ENCODE results near the gene GSC2. TPM values are rescaled to one million over a fixed set of nuclear protein-coding genes. Genes with fewer than 3 reads are reported as not detected.

GSC2 gene
- total and polyA plus RNA-seq, 12 donors, result not detected

DNA sequence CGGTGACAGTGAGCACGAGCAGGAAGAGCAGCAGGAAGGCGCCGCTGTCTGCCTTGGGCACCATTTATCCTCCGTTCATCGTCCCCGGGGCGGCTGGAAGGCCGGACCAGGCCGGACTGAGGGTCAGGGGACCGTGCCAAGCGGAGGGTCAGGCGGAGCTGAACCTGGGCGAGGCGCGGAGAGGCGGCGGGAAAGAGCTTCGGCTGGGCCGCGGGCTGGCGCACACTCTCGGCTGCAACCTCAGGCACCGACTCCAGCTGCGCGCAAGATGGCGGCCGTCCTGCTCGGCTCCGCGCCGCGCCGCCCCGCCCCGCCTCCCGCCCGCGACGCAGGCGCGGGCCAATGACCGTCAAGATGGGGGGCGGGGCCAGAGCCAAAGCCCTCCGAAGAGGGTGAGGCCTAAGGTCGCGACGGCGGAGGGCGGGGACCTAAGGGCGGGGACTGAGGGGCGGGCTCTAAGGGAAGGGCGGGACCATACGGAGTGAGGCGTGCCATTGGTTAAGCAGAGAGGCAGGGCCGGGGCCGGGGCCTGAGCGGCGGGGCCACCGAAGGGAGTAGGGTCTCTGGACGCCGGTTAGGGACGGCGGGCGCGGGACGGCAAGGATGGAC is 27.8 kb downstream of the GSC2 start, which contains the start of gene DGCR2:
Gene DGCR2 (minus strand): TSS at position 270 of the 609 bp plus-strand sequence. CDS start 206 bp downstream, at position 64.
- Histone ChIP-seq H3K4me1 (peaks cover 32 to 51% (median 46%) of the 10 kb centered on the region in 9 donors), H3K4me3 (peak within 1 kb of the TSS; percentile 62 to 98 (median 88)), H3K27ac (peak within 1 kb of the TSS; percentile 88 to 96 (median 94)), H3K9me3 (no peaks in the 10 kb centered on the region), H3K36me3 (peaks cover 0 to 10% (median 0%) of the 10 kb centered on the region in 9 donors), H3K27me3 (no peaks in the 10 kb centered on the region)
- 0 to 1% methylated on average over 62 to 67 of the region's 67 CpGs for WGBS, 2 donors
- intact Hi-C loops (cut with DNase I), result loop anchor here in 3 of 10 donors (1.0 to 2.0 kb wide), 2 partner anchors 22 to 23 kb away; partner anchors contain the start of gene ESS2 (in 3 of the 3)
- DNase-seq (peak; percentile 97 to 98), ATAC-seq (peak; percentile 97 to 99 (median 98))
- TF ChIP-seq, protein P1, sequence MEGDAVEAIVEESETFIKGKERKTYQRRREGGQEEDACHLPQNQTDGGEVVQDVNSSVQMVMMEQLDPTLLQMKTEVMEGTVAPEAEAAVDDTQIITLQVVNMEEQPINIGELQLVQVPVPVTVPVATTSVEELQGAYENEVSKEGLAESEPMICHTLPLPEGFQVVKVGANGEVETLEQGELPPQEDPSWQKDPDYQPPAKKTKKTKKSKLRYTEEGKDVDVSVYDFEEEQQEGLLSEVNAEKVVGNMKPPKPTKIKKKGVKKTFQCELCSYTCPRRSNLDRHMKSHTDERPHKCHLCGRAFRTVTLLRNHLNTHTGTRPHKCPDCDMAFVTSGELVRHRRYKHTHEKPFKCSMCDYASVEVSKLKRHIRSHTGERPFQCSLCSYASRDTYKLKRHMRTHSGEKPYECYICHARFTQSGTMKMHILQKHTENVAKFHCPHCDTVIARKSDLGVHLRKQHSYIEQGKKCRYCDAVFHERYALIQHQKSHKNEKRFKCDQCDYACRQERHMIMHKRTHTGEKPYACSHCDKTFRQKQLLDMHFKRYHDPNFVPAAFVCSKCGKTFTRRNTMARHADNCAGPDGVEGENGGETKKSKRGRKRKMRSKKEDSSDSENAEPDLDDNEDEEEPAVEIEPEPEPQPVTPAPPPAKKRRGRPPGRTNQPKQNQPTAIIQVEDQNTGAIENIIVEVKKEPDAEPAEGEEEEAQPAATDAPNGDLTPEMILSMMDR (IDR thresholded peaks at IDR 0.05), result peak in 1 of 9 donors; percentile 4

DNA sequence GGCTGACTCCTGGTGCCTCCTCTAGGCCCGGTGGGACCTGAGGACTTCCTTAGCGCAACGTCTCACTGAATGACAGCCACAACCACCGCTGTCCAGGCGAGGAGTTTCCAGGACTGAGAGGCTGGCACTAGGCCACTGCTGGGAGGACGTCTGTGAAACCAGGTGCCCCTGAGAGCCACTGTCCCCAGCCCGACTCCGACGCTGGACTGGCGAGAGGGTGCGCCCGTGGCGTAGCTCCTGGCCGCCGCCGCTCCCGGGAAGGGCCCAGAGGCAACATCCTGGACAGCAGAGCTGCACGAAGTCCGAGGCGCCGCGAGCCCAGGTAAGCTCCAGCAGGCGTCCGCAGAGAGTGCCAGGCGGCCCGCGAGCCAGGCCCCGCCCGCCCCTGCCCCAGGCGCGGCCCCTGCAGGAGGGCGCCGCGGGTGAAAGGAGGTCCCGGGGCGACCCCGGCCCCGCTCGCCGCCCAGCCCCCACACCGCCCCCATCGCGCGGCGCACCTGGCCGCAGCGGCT is 28.4 kb downstream of the GSC2 start:
- H3K4me3 ChIP-seq, result peak overlapping the region; percentile 62 to 98 (median 88)
- peak; percentile 21 to 60 (median 36) for ATAC-seq
- 0 to 1% methylated on average over 47 of the region's 47 CpGs for WGBS, 2 donors
- no peaks in the 10 kb centered on the region for H3K9me3 ChIP-seq
- H3K36me3 ChIP-seq, result peaks cover 0 to 10% (median 0%) of the 10 kb centered on the region in 9 donors
- no peaks in the 10 kb centered on the region for H3K27me3 ChIP-seq
- peak; percentile 59 to 65 for DNase-seq
- peak overlapping the region; percentile 88 to 96 (median 94) for H3K27ac ChIP-seq
- intact Hi-C loops (cut with DNase I), result loop anchor here in 3 of 10 donors (1.0 to 2.0 kb wide), 2 partner anchors 23 kb away; partner anchors contain the start of gene ESS2 (in 3 of the 3)
- H3K4me1 ChIP-seq, result peaks cover 36 to 57% (median 52%) of the 10 kb centered on the region in 9 donors
- TF ChIP-seq, protein P1 (IDR thresholded peaks at IDR 0.05), result peak in 2 of 9 donors; percentile 6 to 18

DNA sequence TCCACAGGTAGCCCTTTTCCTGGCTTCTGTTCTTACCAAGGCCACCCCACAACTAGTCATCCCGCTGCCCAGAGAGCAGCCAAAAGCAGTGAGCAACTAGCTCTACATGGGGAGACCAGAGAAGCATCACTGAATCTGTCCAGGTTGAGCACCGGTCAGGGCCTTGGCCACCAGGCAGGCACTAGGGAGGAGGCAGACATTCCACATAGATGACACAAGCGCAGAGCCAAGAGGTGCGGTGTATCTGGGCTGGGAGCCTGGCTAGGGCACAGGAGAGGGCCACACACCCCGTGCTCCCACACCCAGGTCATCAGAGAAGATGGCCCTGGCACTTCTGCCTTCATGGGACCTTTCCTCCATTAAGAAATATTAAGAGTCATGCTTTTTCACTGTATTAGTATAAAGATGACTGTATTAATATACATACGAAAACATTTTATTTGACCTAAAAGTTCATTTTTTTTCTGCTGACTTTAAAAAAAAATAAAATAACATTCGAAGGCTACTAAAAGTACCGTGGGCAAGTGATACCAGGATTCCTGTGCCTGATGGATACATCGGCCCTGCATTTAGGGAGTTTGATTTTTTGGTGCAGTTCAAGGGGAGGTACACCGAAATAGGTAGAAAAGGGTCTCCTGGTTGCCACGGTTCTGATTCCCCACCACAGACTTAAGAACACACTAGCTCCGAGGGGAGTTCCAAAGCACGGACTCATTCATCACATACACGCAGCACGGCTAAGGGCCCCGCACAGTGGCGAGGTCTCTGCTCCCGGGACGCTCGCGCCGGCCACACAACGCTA is 29.1 kb downstream of the GSC2 start:
- peak in 1 of 2 donors; percentile 15 for DNase-seq
- H3K27me3 ChIP-seq, result no peaks in the 10 kb centered on the region
- intact Hi-C loops (cut with DNase I), result no loop called here
- H3K9me3 ChIP-seq, result no peaks in the 10 kb centered on the region
- peak overlapping the region; percentile 88 to 96 (median 94) for H3K27ac ChIP-seq
- ATAC-seq, result peak in 2 of 8 donors; percentile 10 to 39
- H3K36me3 ChIP-seq, result peaks cover 0 to 10% (median 0%) of the 10 kb centered on the region in 9 donors
- peak overlapping the region; percentile 62 to 98 (median 88) for H3K4me3 ChIP-seq
- TF ChIP-seq, protein P1 (IDR thresholded peaks at IDR 0.05), result no peak
- 15 to 17% methylated on average over 23 of the region's 23 CpGs for WGBS, 2 donors
- H3K4me1 ChIP-seq, result peaks cover 40 to 63% (median 58%) of the 10 kb centered on the region in 9 donors

DNA sequence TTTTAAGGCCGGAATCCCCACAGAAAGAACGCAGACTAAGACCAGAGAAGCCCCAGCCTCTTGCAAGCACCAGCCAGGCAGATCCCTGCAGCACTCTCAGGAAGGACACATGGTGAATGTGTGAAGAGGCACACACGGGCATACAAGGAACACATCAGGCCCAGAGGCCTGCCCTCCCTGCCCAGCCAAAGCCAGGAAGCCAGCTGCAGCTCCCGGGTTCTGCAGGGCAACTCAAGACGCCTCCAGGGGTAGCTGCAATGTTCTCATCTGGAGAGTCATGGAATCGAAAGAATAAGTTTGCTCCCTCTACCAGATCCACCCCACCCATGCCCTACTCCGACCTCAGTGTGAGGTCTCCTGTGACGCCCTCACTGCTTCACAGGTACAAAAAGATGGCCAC is 30.1 kb downstream of the GSC2 start:
- H3K4me1 ChIP-seq, result peaks cover 46 to 74% (median 69%) of the 10 kb centered on the region in 9 donors
- H3K27ac ChIP-seq, result no peak overlapping the region
- intact Hi-C loops (cut with DNase I), result no loop called here
- 84 to 89% methylated on average over 8 of the region's 8 CpGs for WGBS, 2 donors
- no peaks in the 10 kb centered on the region for H3K27me3 ChIP-seq
- ATAC-seq, result no peak
- TF ChIP-seq, protein P1 (IDR thresholded peaks at IDR 0.05), result no peak
- no peak overlapping the region for H3K4me3 ChIP-seq
- H3K9me3 ChIP-seq, result no peaks in the 10 kb centered on the region
- peaks cover 0 to 14% (median 0%) of the 10 kb centered on the region in 9 donors for H3K36me3 ChIP-seq
- no peak for DNase-seq
